ENCODE results near the gene PTPN4. TPM values are rescaled to one million over a fixed set of nuclear protein-coding genes. Genes with fewer than 3 reads are reported as not detected.

The PTPN4 gene
- total and polyA plus RNA-seq, 2 experiments from 2014 or later: 19.8 to 24.3 TPM

DNA sequence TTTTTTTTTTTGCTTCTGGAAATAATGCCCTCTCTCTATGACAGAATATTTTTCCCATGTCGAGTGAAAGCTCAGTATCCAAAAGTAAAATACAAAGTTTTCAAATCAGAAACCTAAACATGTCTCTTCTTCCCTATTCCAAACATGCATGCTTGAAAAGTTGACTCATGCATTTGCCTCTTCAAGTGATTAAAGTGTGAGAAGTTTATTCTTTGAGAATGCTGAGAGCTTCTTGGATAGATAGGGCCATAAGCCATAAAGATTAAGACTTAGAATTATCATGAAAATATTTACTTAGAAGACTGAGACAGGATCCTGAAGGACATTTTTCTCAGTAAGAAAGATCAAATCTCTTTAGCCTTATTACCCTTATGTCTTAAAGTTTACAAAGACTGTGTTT is 154.5 kb downstream of the PTPN4 start:
- TF ChIP-seq EZH2 (IDR thresholded peaks at IDR 0.05; ENCODE audit: insufficient read depth, poor library complexity, severe bottlenecking) (no peak), EZH2phosphoT487 (IDR thresholded peaks at IDR 0.05; ENCODE audit: insufficient read depth, low read depth) (no peak)
- H3K36me3 ChIP-seq (ENCODE audit: low read depth): no peaks in the 10 kb centered on the region
- H3K27ac ChIP-seq: no peak overlapping the region
- H3K9ac ChIP-seq: no peak overlapping the region
- in situ Hi-C loops (cut with MboI): no loop called here
- H2AFZ ChIP-seq: no peak overlapping the region
- H3F3A ChIP-seq (ENCODE audit: insufficient read depth): no peaks in the 10 kb centered on the region
- no peaks in the 10 kb centered on the region for H3K27me3 ChIP-seq (replicated peaks; ENCODE audit: insufficient read depth)
- H4K20me1 ChIP-seq (ENCODE audit: insufficient read depth): no peaks in the 10 kb centered on the region
- no peak overlapping the region for H3K4me2 ChIP-seq (ENCODE audit: unreplicated experiment)
- H3K4me3 ChIP-seq: no peak overlapping the region
- no peaks in the 10 kb centered on the region for H3K9me3 ChIP-seq (ENCODE audit: low read depth)
- no peaks in the 10 kb centered on the region for H3K4me1 ChIP-seq (ENCODE audit: insufficient read depth)
- H3K79me2 ChIP-seq (ENCODE audit: insufficient read depth): no peaks in the 10 kb centered on the region
- peak; percentile 4 for DNase-seq
- H3K9me2 ChIP-seq (ENCODE audit: insufficient read depth): no peaks in the 10 kb centered on the region
- WGBS, 2 experiments (ENCODE audit: low coverage in 1 of 2, low lambda C conversion rate in 2 of 2, missing lambda C conversion rate in 2 of 2): 86 to 100% methylated on average over 1 of the region's 1 CpG

DNA sequence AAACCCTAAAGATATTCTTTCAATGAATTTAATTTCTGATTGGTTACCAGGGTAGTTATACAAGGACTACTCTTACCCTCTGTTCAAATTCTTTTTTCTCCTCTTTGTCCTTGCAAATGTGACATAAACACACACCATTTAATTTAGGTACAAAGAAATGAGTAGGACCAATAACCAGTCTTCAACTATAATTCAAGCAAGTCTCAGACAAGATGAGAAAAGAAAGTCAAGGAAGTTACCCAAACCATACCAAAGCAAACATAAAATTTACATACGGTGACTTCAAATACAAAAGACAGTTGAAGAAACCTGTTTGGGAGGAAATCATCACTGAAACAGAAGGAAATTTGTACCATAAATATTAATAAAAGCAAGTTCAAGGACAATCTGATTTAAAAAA is 162.1 kb downstream of the PTPN4 start:
- in situ Hi-C loops (cut with MboI): no loop called here
- Histone ChIP-seq H3K4me1 (ENCODE audit: insufficient read depth) (no peaks in the 10 kb centered on the region), H3K36me3 (ENCODE audit: low read depth) (no peaks in the 10 kb centered on the region), H3K79me2 (ENCODE audit: insufficient read depth) (no peaks in the 10 kb centered on the region), H3K27ac (no peak overlapping the region), H3K9ac (no peak overlapping the region), H3K27me3 (replicated peaks; ENCODE audit: insufficient read depth) (no peaks in the 10 kb centered on the region), H4K20me1 (ENCODE audit: insufficient read depth) (no peaks in the 10 kb centered on the region), H3K4me2 (ENCODE audit: unreplicated experiment) (no peak overlapping the region), H3K9me3 (ENCODE audit: low read depth) (no peaks in the 10 kb centered on the region), H3F3A (ENCODE audit: insufficient read depth) (no peaks in the 10 kb centered on the region), H3K9me2 (ENCODE audit: insufficient read depth) (no peaks in the 10 kb centered on the region), H2AFZ (no peak overlapping the region), H3K4me3 (no peak overlapping the region)
- no peak for TF ChIP-seq EZH2 (IDR thresholded peaks at IDR 0.05; ENCODE audit: insufficient read depth, poor library complexity, severe bottlenecking)
- no peak for TF ChIP-seq EZH2phosphoT487 (IDR thresholded peaks at IDR 0.05; ENCODE audit: insufficient read depth, low read depth)
- WGBS, 2 experiments (ENCODE audit: low coverage in 1 of 2, low lambda C conversion rate in 2 of 2, missing lambda C conversion rate in 2 of 2): 88 to 100% methylated on average over 1 of the region's 1 CpG
- no peak for DNase-seq

DNA sequence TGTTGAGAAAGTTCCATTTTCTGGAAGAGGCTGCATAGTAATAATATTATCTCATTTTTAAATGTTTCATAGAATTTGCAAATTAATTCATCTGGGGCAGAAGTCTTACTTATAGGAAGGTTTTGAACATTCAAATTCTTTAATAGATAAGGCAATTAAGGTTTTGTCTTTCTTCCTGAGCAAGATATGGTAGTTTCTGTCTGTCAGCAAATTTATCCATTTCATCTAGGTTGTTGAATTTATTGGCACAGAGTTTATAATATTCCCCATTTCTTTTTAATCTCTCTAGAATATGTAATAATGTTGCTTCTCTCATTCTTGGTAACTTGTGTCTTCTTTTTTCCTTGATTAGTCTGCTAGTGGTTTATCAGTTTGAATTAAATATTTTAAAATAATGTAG is 163.0 kb downstream of the PTPN4 start:
- no peak for DNase-seq
- Histone ChIP-seq H3K79me2 (ENCODE audit: insufficient read depth) (no peaks in the 10 kb centered on the region), H3K4me2 (ENCODE audit: unreplicated experiment) (no peak overlapping the region), H3K9ac (no peak overlapping the region), H3K27ac (no peak overlapping the region), H3K9me3 (ENCODE audit: low read depth) (no peaks in the 10 kb centered on the region), H3K27me3 (replicated peaks; ENCODE audit: insufficient read depth) (no peaks in the 10 kb centered on the region), H3K4me1 (ENCODE audit: insufficient read depth) (no peaks in the 10 kb centered on the region), H3K36me3 (ENCODE audit: low read depth) (no peaks in the 10 kb centered on the region), H3F3A (ENCODE audit: insufficient read depth) (no peaks in the 10 kb centered on the region), H2AFZ (no peak overlapping the region), H3K9me2 (ENCODE audit: insufficient read depth) (no peaks in the 10 kb centered on the region), H3K4me3 (no peak overlapping the region), H4K20me1 (ENCODE audit: insufficient read depth) (no peaks in the 10 kb centered on the region)
- in situ Hi-C loops (cut with MboI): no loop called here
- TF ChIP-seq EZH2phosphoT487 (IDR thresholded peaks at IDR 0.05; ENCODE audit: insufficient read depth, low read depth) (no peak), EZH2 (IDR thresholded peaks at IDR 0.05; ENCODE audit: insufficient read depth, poor library complexity, severe bottlenecking) (no peak)

DNA sequence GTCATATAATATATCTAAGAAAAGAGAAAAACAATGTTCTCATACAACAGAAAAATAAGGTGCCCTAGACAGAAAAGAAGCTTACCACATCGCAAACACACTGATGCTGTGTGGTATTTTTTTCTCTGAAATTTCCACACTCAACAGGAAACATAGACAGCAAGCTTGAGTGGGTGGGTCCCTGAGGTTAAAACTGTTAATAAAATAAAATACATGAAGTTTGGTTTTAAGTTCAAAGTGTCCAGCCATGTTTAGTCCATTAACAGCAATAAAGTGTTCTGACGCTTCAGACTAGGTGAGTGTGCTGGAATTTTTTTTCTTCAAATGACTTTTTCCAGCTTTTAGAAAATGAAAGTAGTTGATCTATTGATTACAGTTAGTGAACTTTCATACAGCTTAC is 169.8 kb downstream of the PTPN4 start:
- no peak overlapping the region for H3K27ac ChIP-seq
- no peaks in the 10 kb centered on the region for H3K9me2 ChIP-seq (ENCODE audit: insufficient read depth)
- H3K4me3 ChIP-seq: no peak overlapping the region
- H2AFZ ChIP-seq: no peak overlapping the region
- no peak overlapping the region for H3K9ac ChIP-seq
- H3K4me1 ChIP-seq (ENCODE audit: insufficient read depth): no peaks in the 10 kb centered on the region
- WGBS, 2 experiments (ENCODE audit: low coverage in 1 of 2, low lambda C conversion rate in 2 of 2, missing lambda C conversion rate in 2 of 2): 96 to 99% methylated on average over 2 of the region's 2 CpGs
- DNase-seq: no peak
- no peaks in the 10 kb centered on the region for H3K36me3 ChIP-seq (ENCODE audit: low read depth)
- no peaks in the 10 kb centered on the region for H3K9me3 ChIP-seq (ENCODE audit: low read depth)
- H3K4me2 ChIP-seq (ENCODE audit: unreplicated experiment): no peak overlapping the region
- TF ChIP-seq EZH2phosphoT487 (IDR thresholded peaks at IDR 0.05; ENCODE audit: insufficient read depth, low read depth) (no peak), EZH2 (IDR thresholded peaks at IDR 0.05; ENCODE audit: insufficient read depth, poor library complexity, severe bottlenecking) (no peak)
- no peaks in the 10 kb centered on the region for H3F3A ChIP-seq (ENCODE audit: insufficient read depth)
- no peaks in the 10 kb centered on the region for H4K20me1 ChIP-seq (ENCODE audit: insufficient read depth)
- no peaks in the 10 kb centered on the region for H3K79me2 ChIP-seq (ENCODE audit: insufficient read depth)
- in situ Hi-C loops (cut with MboI): no loop called here
- H3K27me3 ChIP-seq (replicated peaks; ENCODE audit: insufficient read depth): no peaks in the 10 kb centered on the region

DNA sequence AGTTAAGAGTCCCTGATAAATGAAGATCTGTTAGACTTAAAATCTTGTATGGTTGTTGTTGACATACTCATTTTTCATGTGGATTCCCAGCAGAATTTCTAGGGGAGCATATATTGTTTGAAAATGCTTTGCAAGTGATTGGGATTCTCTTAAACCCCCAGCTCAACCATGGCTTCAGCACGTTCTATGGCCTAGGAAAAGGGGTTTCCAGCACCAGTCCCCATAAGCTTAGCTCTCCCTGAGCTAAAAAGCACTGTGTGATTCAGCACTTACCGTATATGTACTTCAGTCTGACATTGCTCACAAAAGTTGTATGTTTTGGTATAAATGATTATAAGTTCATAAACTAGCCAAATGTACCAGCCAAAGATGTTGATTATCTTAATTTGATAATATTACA is 173.1 kb downstream of the PTPN4 start:
- in situ Hi-C loops (cut with MboI): no loop called here
- no peaks in the 10 kb centered on the region for H3K27me3 ChIP-seq (replicated peaks; ENCODE audit: insufficient read depth)
- no peak overlapping the region for H3K27ac ChIP-seq
- no peak for DNase-seq
- no peaks in the 10 kb centered on the region for H3K9me3 ChIP-seq (ENCODE audit: low read depth)
- no peaks in the 10 kb centered on the region for H3F3A ChIP-seq (ENCODE audit: insufficient read depth)
- H3K4me1 ChIP-seq (ENCODE audit: insufficient read depth): no peaks in the 10 kb centered on the region
- TF ChIP-seq EZH2phosphoT487 (IDR thresholded peaks at IDR 0.05; ENCODE audit: insufficient read depth, low read depth): no peak
- TF ChIP-seq EZH2 (IDR thresholded peaks at IDR 0.05; ENCODE audit: insufficient read depth, poor library complexity, severe bottlenecking): no peak
- H3K36me3 ChIP-seq (ENCODE audit: low read depth): 0 out of 2 replicates have a peak, but pooled peaks cover 4% of the 10 kb centered on the region
- H4K20me1 ChIP-seq (ENCODE audit: insufficient read depth): no peaks in the 10 kb centered on the region
- H2AFZ ChIP-seq: no peak overlapping the region
- 86 to 92% methylated on average over 2 of the region's 2 CpGs for WGBS, 2 experiments (ENCODE audit: low coverage in 1 of 2, low lambda C conversion rate in 2 of 2, missing lambda C conversion rate in 2 of 2)
- H3K79me2 ChIP-seq (ENCODE audit: insufficient read depth): no peaks in the 10 kb centered on the region
- no peak overlapping the region for H3K4me3 ChIP-seq
- H3K4me2 ChIP-seq (ENCODE audit: unreplicated experiment): no peak overlapping the region
- no peak overlapping the region for H3K9ac ChIP-seq
- no peaks in the 10 kb centered on the region for H3K9me2 ChIP-seq (ENCODE audit: insufficient read depth)
